Lower leg skin (tissue), 4 donors: ENCODE results near the gene ZNF559. TPM values are rescaled to one million over a fixed set of nuclear protein-coding genes. Genes with fewer than 3 reads are reported as not detected.

ENCODE experiments used
- DNase-seq, 2 donors: peaks; one replicate each; pipeline ENCODE4 v3.0.0-alpha.2; 2019; ENCODE audit warnings: low spot score in 2 of 2
- H3K4me3 ChIP-seq: fragments of 200-600 bp; sonication (generic); 2 replicates; pipeline ENCODE4 v1.5.1; 2017; ENCODE audit warnings: mild to moderate bottlenecking, low read depth; ENCODE audit not compliant: poor library complexity, severe bottlenecking
- POLR2A ChIP-seq, 2 donors: fragments of 450-650 bp; IDR thresholded peaks; one replicate each; pipeline ENCODE4 v1.6.1; 2016 to 2017; ENCODE audit warnings: antibody characterized with exemption in 2 of 2, mild to moderate bottlenecking in 1 of 2, moderate library complexity in 1 of 2
- WGBS, 2 donors: methylation state at CpG; one replicate each; pipeline ENCODE4 v1.1.5; 2018; 5-methylcytosine and 5-hydroxymethylcytosine counted together
- intact Hi-C: fragments of 100-400 bp; cut with DNase I; formaldehyde crosslinking; loops from one replicate; pipeline ENCODE4 v1.15.0; 2023; ENCODE audit warnings: low total_unique reads
- total RNA-seq, 4 donors: library from RNA; depleted of rRNA; stranded (reverse); fragments of >200 nt; gene quantifications; one replicate each; pipeline ENCODE4 v1.1.0, GENCODE V29; 2016
- TF ChIP-seq, protein P1 (sequence below), 3 donors: fragments of 450-650 bp; IDR thresholded peaks; one replicate each; pipeline ENCODE4 v1.5.1; 2016; ENCODE audit warnings: antibody characterized with exemption in 3 of 3, mild to moderate bottlenecking in 3 of 3, moderate library complexity in 2 of 3

ZNF559 gene
- total RNA-seq, 4 donors from 2014 or later: 3.6 to 12.8 (median 9.2) TPM

GRCh38 chr19:9348671-9349070 lies 24.7 kb downstream of the ZNF559 start:
- WGBS, 2 donors: 98% methylated on average over 22 of the region's 22 CpGs
- TF ChIP-seq, protein P1, sequence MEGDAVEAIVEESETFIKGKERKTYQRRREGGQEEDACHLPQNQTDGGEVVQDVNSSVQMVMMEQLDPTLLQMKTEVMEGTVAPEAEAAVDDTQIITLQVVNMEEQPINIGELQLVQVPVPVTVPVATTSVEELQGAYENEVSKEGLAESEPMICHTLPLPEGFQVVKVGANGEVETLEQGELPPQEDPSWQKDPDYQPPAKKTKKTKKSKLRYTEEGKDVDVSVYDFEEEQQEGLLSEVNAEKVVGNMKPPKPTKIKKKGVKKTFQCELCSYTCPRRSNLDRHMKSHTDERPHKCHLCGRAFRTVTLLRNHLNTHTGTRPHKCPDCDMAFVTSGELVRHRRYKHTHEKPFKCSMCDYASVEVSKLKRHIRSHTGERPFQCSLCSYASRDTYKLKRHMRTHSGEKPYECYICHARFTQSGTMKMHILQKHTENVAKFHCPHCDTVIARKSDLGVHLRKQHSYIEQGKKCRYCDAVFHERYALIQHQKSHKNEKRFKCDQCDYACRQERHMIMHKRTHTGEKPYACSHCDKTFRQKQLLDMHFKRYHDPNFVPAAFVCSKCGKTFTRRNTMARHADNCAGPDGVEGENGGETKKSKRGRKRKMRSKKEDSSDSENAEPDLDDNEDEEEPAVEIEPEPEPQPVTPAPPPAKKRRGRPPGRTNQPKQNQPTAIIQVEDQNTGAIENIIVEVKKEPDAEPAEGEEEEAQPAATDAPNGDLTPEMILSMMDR (IDR thresholded peaks at IDR 0.05): no peak
- no peak for TF ChIP-seq POLR2A (IDR thresholded peaks at IDR 0.05)
- no peak for DNase-seq

GRCh38 chr19:9352505-9352904 lies 28.5 kb downstream of the ZNF559 start:
- no peak for DNase-seq
- 96 to 98% methylated on average over 2 of the region's 2 CpGs for WGBS, 2 donors
- intact Hi-C loops: no loop called here
- no peak for TF ChIP-seq POLR2A (IDR thresholded peaks at IDR 0.05)
- TF ChIP-seq, protein P1 (IDR thresholded peaks at IDR 0.05): no peak
- H3K4me3 ChIP-seq: no peak overlapping the region

More at GRCh38 chr19:9348671-9349070, 24.7 kb downstream of the ZNF559 start:
- H3K4me3 ChIP-seq: no peak overlapping the region
- intact Hi-C loops: no loop called here

GRCh38 chr19:9353011-9353410 lies 29.0 kb downstream of the ZNF559 start:
- no peak overlapping the region for H3K4me3 ChIP-seq
- TF ChIP-seq, protein P1 (IDR thresholded peaks at IDR 0.05): no peak
- no peak for TF ChIP-seq POLR2A (IDR thresholded peaks at IDR 0.05)
- no peak for DNase-seq
- intact Hi-C loops: no loop called here

DNA sequence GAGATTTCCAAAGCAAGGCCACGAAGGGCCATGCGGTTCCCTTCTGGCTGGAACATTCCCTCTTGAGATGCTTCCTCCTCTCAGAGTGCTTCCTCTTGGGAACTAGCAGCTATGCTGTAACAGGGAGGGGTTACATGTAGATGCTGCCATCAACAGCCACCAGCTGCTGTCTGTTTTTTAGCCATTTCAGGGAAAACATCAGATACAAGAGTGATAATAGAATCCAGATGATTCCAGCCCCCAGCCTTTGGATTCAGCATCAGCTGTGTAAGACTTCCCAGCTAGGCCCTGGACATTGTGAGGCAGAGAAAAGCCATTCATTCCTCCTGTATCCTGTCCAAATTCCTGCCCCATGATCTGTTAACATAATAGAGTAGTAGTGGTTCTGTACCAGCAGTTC lies 30.7 kb downstream of the ZNF559 start:
- H3K4me3 ChIP-seq: no peak overlapping the region
- no peak for TF ChIP-seq POLR2A (IDR thresholded peaks at IDR 0.05)
- TF ChIP-seq, protein P1 (IDR thresholded peaks at IDR 0.05): no peak
- WGBS, 2 donors: 77 to 81% methylated on average over 2 of the region's 2 CpGs
- intact Hi-C loops: no loop called here
- DNase-seq: no peak

DNA sequence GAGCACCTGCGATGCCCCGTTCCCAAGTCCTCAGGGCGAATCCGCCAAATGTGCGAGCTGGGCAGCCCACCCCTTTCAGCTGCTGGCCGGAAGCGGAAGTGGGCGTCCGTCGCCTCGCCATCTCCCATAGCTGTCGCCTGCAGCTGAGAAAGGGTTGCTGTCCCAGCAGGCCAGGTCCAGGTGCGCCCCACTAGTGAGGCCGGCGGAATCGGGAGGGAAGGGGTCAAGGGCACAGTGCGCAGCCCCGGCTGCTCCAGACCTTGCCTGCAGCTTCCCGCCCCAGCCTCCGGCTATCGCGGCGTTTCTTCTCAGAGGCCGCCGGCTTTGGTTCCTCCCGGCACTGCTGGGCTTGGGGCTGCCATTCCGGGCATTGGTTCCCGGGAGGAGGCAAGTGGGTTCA lies 38.9 kb downstream of the ZNF559 start, which contains the start of gene ZNF177:
Gene ZNF177, plus strand, starts transcription at position 109 of the 400 bp plus-strand sequence. CDS start 15,299 bp downstream, outside the sequence.
- intact Hi-C loops: no loop called here
- DNase-seq: no peak
- WGBS, 2 donors: 3 to 6% methylated on average over 27 to 28 of the region's 28 CpGs
- no peak within 1 kb of the TSS for H3K4me3 ChIP-seq
- TF ChIP-seq, protein P1 (IDR thresholded peaks at IDR 0.05): no peak
- no peak for TF ChIP-seq POLR2A (IDR thresholded peaks at IDR 0.05)
